ENCODE results near the gene NOTCH1.

Gene NOTCH1

DNA sequence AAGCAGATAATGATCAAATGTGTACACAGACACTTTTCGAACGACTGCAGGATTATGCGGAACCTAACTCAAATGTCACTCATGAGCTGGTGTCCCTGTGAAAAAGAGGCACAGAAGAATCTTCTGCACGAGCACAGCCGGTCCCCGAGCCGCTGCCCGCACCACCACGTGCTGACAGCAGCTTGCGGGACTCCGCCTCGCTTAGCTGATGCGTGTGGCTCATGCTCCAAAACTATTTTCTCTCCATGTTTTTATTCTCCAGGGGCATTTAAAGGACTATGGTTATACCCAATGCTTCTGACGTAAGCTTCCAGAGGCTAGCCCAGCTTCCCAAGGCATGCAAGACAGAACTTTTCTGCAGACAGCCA lies 72.5 kb downstream of the NOTCH1 start:
- Histone ChIP-seq H3K4me1 (ENCODE audit: control insufficient read depth, insufficient read depth, low read length, poor library complexity, severe bottlenecking) (no peaks in the 10 kb centered on the region), H3K4me3 (ENCODE audit: insufficient read depth, low read depth, low read length, poor library complexity, severe bottlenecking) (no peak overlapping the region), H3K27me3 (replicated peaks; ENCODE audit: control insufficient read depth, insufficient read depth, low read length, poor library complexity, severe bottlenecking) (no peaks in the 10 kb centered on the region), H3K36me3 (ENCODE audit: control insufficient read depth, insufficient read depth, low read length) (peaks cover 94% of the 10 kb centered on the region), H3K27ac (ENCODE audit: insufficient read depth, low read length, poor library complexity, severe bottlenecking) (no peak overlapping the region), H3K9me3 (ENCODE audit: control insufficient read depth, low read length) (no peaks in the 10 kb centered on the region)
- no peak for DNase-seq

DNA sequence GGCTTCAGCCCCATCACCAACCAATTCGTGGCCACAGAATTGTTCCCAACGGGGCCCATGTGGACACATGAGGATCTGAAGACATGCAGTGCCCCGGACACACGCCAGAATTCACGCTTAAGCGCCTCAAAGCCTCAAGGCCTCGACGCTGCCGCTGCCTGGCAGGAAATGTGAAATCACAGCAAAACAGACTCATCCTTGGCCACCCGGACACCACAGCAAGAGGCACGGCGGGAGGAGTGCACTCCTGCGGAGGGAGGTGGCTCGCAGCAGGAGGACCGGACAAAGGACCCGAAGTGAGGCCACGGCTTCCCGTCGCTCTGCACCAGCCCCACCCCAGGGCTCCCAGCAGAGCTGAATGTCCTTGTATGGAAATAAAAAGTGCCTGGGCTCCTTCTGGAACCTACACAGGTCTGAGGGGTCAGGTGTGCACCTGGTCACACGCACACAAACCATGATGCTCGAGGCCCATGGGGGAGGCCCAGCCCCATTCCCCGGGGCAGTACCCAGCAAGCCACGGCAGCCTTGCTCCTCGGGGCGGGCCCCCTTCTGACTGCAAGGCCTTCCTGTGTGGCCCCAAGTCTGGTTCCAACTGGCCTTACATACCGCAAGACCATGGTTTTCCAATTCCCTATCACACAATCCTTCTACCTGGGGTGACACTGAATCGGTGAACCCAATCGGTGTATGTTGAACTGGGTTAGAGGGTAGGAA lies 73.1 kb downstream of the NOTCH1 start:
- Histone ChIP-seq H3K27ac (ENCODE audit: insufficient read depth, low read length, poor library complexity, severe bottlenecking) (no peak overlapping the region), H3K27me3 (replicated peaks; ENCODE audit: control insufficient read depth, insufficient read depth, low read length, poor library complexity, severe bottlenecking) (no peaks in the 10 kb centered on the region), H3K36me3 (ENCODE audit: control insufficient read depth, insufficient read depth, low read length) (peaks cover 94% of the 10 kb centered on the region), H3K9me3 (ENCODE audit: control insufficient read depth, low read length) (no peaks in the 10 kb centered on the region), H3K4me1 (ENCODE audit: control insufficient read depth, insufficient read depth, low read length, poor library complexity, severe bottlenecking) (no peaks in the 10 kb centered on the region), H3K4me3 (ENCODE audit: insufficient read depth, low read depth, low read length, poor library complexity, severe bottlenecking) (no peak overlapping the region)
- no peak for DNase-seq

DNA sequence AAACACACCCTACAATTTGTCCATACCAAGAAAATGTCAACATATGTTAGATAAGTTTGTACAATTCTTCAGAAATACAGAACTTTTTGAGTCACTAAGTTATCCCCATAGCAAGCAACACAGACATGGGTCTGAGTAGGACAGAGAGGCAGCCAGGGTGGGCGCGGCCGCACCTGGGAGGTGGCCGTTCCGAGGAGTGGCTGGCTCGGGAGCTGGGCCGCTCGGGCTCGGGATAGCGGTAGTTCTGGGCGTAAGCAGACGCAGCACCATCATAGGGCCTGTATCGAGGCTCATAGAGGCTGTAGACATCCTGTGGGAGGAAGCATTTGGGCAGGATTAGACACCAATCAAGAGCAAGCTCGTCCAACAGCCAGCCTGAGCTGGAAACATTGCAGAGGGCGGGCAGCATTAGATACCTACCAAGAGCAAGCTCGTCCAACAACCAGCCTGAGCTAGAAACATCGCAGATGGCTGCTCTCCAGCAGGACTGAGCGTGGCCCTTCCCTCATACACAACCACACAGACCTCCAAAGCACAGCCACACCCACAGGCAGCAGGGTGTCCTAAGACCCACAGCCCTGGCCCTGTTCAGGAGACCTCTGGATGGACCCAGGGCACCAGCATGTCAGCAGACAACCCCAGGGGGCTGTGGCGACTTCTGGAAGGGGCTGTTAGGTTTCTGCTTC lies 73.9 kb downstream of the NOTCH1 start:
- Histone ChIP-seq H3K36me3 (ENCODE audit: control insufficient read depth, insufficient read depth, low read length) (peaks cover 93% of the 10 kb centered on the region), H3K27ac (ENCODE audit: insufficient read depth, low read length, poor library complexity, severe bottlenecking) (no peak overlapping the region), H3K4me1 (ENCODE audit: control insufficient read depth, insufficient read depth, low read length, poor library complexity, severe bottlenecking) (no peaks in the 10 kb centered on the region), H3K9me3 (ENCODE audit: control insufficient read depth, low read length) (no peaks in the 10 kb centered on the region), H3K4me3 (ENCODE audit: insufficient read depth, low read depth, low read length, poor library complexity, severe bottlenecking) (no peak overlapping the region), H3K27me3 (replicated peaks; ENCODE audit: control insufficient read depth, insufficient read depth, low read length, poor library complexity, severe bottlenecking) (no peaks in the 10 kb centered on the region)
- DNase-seq: no peak

DNA sequence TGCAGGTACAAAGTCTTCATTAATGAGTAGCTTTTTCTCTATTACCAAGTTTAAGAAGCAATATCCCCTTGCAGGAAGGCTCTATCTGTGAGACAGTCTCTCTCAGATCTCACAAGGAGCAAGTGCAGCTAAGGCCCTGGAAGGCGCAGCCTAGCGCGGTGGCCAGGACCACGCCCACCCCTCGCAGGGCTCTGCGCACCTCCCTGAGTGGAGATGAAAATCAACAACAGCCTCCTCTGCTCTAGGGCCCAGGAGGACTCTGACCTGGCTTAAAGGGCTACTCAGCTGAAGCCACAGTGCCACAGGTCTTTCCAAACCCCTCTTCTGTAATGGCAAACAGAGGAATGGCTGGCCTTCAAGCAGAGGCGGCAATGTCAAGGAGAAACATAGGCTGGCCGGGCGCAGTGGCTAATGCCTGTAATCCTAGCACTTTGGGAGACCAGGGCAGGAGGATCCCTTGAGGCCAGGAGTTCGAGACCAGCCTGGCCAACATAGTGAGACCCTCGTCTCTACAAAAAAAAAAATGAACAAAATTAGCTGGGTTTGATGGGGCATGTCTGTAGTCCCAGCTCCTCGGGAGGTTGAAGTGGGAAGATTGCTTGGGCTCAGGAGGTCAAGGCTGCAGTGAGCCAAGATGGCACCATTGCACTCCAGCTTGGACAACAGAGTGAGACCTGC lies 74.9 kb downstream of the NOTCH1 start:
- Histone ChIP-seq H3K27me3 (replicated peaks; ENCODE audit: control insufficient read depth, insufficient read depth, low read length, poor library complexity, severe bottlenecking) (no peaks in the 10 kb centered on the region), H3K4me1 (ENCODE audit: control insufficient read depth, insufficient read depth, low read length, poor library complexity, severe bottlenecking) (no peaks in the 10 kb centered on the region), H3K4me3 (ENCODE audit: insufficient read depth, low read depth, low read length, poor library complexity, severe bottlenecking) (no peak overlapping the region), H3K36me3 (ENCODE audit: control insufficient read depth, insufficient read depth, low read length) (peaks cover 93% of the 10 kb centered on the region), H3K9me3 (ENCODE audit: control insufficient read depth, low read length) (no peaks in the 10 kb centered on the region), H3K27ac (ENCODE audit: insufficient read depth, low read length, poor library complexity, severe bottlenecking) (no peak overlapping the region)
- DNase-seq: no peak

DNA sequence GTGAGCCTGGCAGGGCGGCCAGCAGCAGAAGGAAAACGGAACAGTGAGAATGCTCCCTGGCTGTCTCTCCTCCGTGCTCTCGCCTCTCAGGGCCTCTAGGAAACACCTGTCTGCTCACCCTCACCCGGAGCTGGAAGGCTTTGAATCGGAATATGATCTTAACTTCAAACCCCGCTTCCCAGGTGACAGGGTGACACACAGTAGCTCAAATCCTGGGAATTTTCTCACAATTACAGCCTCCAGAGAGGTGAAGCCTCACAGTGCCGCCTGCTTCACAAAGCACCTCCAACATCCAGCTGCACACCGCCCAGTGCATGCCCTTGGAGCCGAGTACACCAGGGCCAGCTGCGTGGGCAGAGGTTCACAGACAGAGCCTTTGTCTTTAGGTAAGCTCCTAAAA lies 75.5 kb downstream of the NOTCH1 start:
- no peaks in the 10 kb centered on the region for H3K9me3 ChIP-seq (ENCODE audit: control insufficient read depth, low read length)
- no peaks in the 10 kb centered on the region for H3K4me1 ChIP-seq (ENCODE audit: control insufficient read depth, insufficient read depth, low read length, poor library complexity, severe bottlenecking)
- peaks cover 93% of the 10 kb centered on the region for H3K36me3 ChIP-seq (ENCODE audit: control insufficient read depth, insufficient read depth, low read length)
- H3K27me3 ChIP-seq (replicated peaks; ENCODE audit: control insufficient read depth, insufficient read depth, low read length, poor library complexity, severe bottlenecking): no peaks in the 10 kb centered on the region
- no peak for DNase-seq
- no peak overlapping the region for H3K4me3 ChIP-seq (ENCODE audit: insufficient read depth, low read depth, low read length, poor library complexity, severe bottlenecking)
- no peak overlapping the region for H3K27ac ChIP-seq (ENCODE audit: insufficient read depth, low read length, poor library complexity, severe bottlenecking)

DNA sequence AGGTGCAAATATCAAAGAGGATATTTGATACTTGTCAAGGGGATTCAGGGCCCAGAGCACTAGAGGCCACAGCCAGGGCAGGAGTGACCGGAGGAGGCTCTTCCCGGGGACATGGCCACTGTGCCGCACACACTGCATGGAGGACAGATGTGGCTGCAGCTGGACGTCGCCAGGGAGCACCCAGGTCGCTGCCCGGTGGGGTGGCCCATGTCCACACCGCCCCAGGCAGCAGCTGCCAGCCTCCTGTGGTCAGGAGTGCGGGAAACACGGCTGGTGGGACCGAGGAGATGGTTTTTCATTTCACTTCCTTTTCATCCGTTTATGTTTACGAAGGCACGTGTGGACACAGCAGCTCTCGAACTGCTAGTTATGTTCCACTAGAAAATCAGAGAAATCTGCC lies 78.1 kb downstream of the NOTCH1 start:
- Histone ChIP-seq H3K9me3 (ENCODE audit: control insufficient read depth, low read length) (no peaks in the 10 kb centered on the region), H3K4me1 (ENCODE audit: control insufficient read depth, insufficient read depth, low read length, poor library complexity, severe bottlenecking) (no peaks in the 10 kb centered on the region), H3K4me3 (ENCODE audit: insufficient read depth, low read depth, low read length, poor library complexity, severe bottlenecking) (no peak overlapping the region), H3K27me3 (replicated peaks; ENCODE audit: control insufficient read depth, insufficient read depth, low read length, poor library complexity, severe bottlenecking) (no peaks in the 10 kb centered on the region), H3K36me3 (ENCODE audit: control insufficient read depth, insufficient read depth, low read length) (peaks cover 94% of the 10 kb centered on the region), H3K27ac (ENCODE audit: insufficient read depth, low read length, poor library complexity, severe bottlenecking) (no peak overlapping the region)
- DNase-seq: no peak

DNA sequence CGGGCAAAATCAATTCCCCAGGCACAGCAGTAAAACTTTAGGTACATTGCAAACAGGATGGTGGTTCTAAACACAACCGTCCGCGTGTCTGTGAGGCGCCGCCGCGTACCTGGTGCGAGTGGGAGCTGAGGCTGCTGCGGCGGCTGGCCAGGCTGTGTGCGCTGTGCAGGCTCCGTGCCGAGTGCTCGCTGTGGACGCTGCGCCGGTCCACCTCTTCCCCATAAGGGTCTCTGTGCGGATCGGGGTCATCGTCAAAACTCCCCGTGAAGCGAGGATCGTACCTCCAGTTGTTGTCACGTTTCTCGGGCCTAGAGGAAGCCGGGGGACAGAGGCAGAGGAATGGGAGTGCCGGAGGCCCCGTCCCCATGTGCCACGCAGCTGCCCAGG lies 79.7 kb downstream of the NOTCH1 start:
- DNase-seq: no peak
- Histone ChIP-seq H3K4me3 (ENCODE audit: insufficient read depth, low read depth, low read length, poor library complexity, severe bottlenecking) (no peak overlapping the region), H3K9me3 (ENCODE audit: control insufficient read depth, low read length) (no peaks in the 10 kb centered on the region), H3K27ac (ENCODE audit: insufficient read depth, low read length, poor library complexity, severe bottlenecking) (no peak overlapping the region), H3K27me3 (replicated peaks; ENCODE audit: control insufficient read depth, insufficient read depth, low read length, poor library complexity, severe bottlenecking) (no peaks in the 10 kb centered on the region), H3K4me1 (ENCODE audit: control insufficient read depth, insufficient read depth, low read length, poor library complexity, severe bottlenecking) (no peaks in the 10 kb centered on the region), H3K36me3 (ENCODE audit: control insufficient read depth, insufficient read depth, low read length) (peaks cover 94% of the 10 kb centered on the region)

DNA sequence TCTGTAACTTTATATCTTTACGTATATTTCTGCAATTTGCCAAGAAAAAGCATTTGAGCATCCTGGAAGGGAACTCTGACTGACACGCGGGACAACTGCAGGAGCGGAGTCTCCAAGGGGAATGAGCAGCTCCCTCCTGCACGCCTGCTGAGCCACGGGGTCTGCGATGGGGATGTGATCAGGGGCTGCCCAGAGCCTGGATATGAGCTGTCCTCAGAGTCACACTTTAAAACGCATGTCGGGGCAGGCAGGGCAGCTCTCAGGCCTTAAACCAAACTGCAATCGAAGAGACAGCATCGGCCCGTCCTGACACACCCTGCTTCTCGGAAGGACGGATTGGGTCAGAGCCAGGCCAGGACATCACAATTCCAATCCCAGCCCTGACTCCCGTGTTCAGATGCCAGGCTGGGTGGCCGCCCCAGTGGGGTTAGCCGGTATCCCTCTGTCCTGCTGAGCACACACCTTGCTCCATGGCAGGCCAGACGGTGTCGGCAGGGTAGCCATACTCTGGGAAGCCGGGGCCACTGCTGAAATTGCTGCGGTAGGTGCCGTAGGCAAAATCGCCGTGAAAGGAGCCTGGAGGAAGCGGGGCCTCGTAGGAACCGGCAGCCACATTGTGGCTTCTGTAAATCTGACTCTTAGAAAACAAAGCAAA lies 80.2 kb downstream of the NOTCH1 start:
- H3K4me3 ChIP-seq (ENCODE audit: insufficient read depth, low read depth, low read length, poor library complexity, severe bottlenecking): no peak overlapping the region

DNA sequence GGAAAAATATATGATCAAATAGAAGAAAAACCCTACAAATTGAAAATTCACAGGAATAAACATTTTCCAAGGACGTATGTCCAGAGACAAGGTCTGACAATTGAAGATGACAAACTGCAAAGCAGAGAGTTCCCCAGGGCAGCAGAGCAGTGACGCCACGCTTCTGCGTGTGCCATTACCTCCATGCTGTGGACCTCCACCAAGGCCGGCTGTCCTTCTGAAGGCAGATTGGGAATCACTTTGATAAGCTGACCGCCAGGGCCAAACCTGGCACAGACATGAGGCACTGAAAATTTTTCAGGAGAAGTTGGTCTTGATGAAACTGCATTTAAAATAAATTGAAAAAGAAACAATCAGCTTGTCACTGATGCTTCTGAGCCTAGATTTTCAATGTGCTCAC lies 81.6 kb downstream of the NOTCH1 start:
- no peaks in the 10 kb centered on the region for H3K4me1 ChIP-seq (ENCODE audit: control insufficient read depth, insufficient read depth, low read length, poor library complexity, severe bottlenecking)
- no peak overlapping the region for H3K27ac ChIP-seq (ENCODE audit: insufficient read depth, low read length, poor library complexity, severe bottlenecking)
- DNase-seq: no peak
- H3K36me3 ChIP-seq (ENCODE audit: control insufficient read depth, insufficient read depth, low read length): peaks cover 90% of the 10 kb centered on the region
- H3K4me3 ChIP-seq (ENCODE audit: insufficient read depth, low read depth, low read length, poor library complexity, severe bottlenecking): no peak overlapping the region
- no peaks in the 10 kb centered on the region for H3K27me3 ChIP-seq (replicated peaks; ENCODE audit: control insufficient read depth, insufficient read depth, low read length, poor library complexity, severe bottlenecking)
- H3K9me3 ChIP-seq (ENCODE audit: control insufficient read depth, low read length): no peaks in the 10 kb centered on the region

More for the DNA sequence above, 80.2 kb downstream of the NOTCH1 start:
- Histone ChIP-seq H3K27me3 (replicated peaks; ENCODE audit: control insufficient read depth, insufficient read depth, low read length, poor library complexity, severe bottlenecking) (no peaks in the 10 kb centered on the region), H3K9me3 (ENCODE audit: control insufficient read depth, low read length) (no peaks in the 10 kb centered on the region), H3K36me3 (ENCODE audit: control insufficient read depth, insufficient read depth, low read length) (peaks cover 94% of the 10 kb centered on the region), H3K27ac (ENCODE audit: insufficient read depth, low read length, poor library complexity, severe bottlenecking) (no peak overlapping the region), H3K4me1 (ENCODE audit: control insufficient read depth, insufficient read depth, low read length, poor library complexity, severe bottlenecking) (no peaks in the 10 kb centered on the region)
- no peak for DNase-seq

DNA sequence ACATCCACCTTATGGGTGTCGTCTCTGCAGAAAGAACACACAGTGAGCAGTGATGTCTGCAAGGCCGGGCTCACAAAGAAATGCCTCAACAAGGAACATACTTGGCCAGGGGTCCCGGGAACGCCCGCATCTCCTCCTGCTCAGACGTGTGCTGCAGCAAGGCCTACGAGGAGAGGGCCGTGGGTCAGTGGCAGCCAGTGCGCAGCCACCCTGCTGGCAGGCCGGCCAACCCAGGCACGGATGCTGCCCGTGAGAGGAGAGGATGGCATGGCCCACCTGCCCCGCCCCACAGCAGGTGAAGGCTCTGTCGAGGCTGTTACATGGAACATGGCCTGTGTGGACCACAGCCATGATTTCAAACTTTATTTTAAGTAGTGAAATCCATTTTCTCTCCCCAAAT lies 82.3 kb downstream of the NOTCH1 start:
- no peaks in the 10 kb centered on the region for H3K27me3 ChIP-seq (replicated peaks; ENCODE audit: control insufficient read depth, insufficient read depth, low read length, poor library complexity, severe bottlenecking)
- H3K36me3 ChIP-seq (ENCODE audit: control insufficient read depth, insufficient read depth, low read length): peaks cover 92% of the 10 kb centered on the region
- no peaks in the 10 kb centered on the region for H3K9me3 ChIP-seq (ENCODE audit: control insufficient read depth, low read length)
- no peaks in the 10 kb centered on the region for H3K4me1 ChIP-seq (ENCODE audit: control insufficient read depth, insufficient read depth, low read length, poor library complexity, severe bottlenecking)
- H3K27ac ChIP-seq (ENCODE audit: insufficient read depth, low read length, poor library complexity, severe bottlenecking): no peak overlapping the region
- no peak for DNase-seq
- H3K4me3 ChIP-seq (ENCODE audit: insufficient read depth, low read depth, low read length, poor library complexity, severe bottlenecking): no peak overlapping the region
